OCI-LY3 (cell line): ENCODE measurements around the gene PIK3C3.

Experiments used
- CTCF ChIP-seq: fragments of 200-600, 300-600 bp; sonication (generic); IDR thresholded peaks from 2 replicates; pipeline ENCODE4 v1.5.1; 2014; ENCODE audit warnings: antibody characterized with exemption, low read length, low read depth
- EZH2phosphoT487 ChIP-seq: fragments of 200-600 bp; shearing (Covaris generic); IDR thresholded peaks from 2 replicates; pipeline ENCODE4 v1.6.1; 2018; ENCODE audit warnings: antibody characterized with exemption, mixed run types, low read depth

GRCh38 chr18:41905786-41906527 is 49.1 kb upstream of the PIK3C3 start:
- TF ChIP-seq CTCF = no peak
- no peak for TF ChIP-seq EZH2phosphoT487
